ENCODE measurements around the gene RAB3D. TPM values are rescaled to one million over a fixed set of nuclear protein-coding genes. Genes with fewer than 3 reads are reported as not detected.
"Not testable (repeated sequence)": the region's sequence is repeated elsewhere in the genome, so short reads cannot be mapped to it uniquely, and the experiment has no call there.

The RAB3D gene
- total and polyA plus RNA-seq, 2 of the 4 experiments (the other 2 are of a cell fraction) = 4.8 to 5.5 TPM

- no peak within 1 kb of the TSS; the same call in 1 of the 2 replicates for H2BK120ac ChIP-seq (ENCODE audit: low read depth, low read length)
- peaks cover 16% of the 10 kb centered on the region for H4K20me1 ChIP-seq (ENCODE audit: insufficient read depth, low read length)
- TF ChIP-seq RCOR1 (IDR thresholded peaks at IDR 0.05; ENCODE audit: insufficient replicate concordance, low read length) (no peak), MAFK (IDR thresholded peaks at IDR 0.05; ENCODE audit: low read depth, low read length) (no peak), MAZ (IDR thresholded peaks at IDR 0.05; ENCODE audit: borderline replicate concordance, low read depth, low read length) (peak; percentile 51; the same call in 1 of the 2 replicates), BHLHE40 (IDR thresholded peaks at IDR 0.05; ENCODE audit: low read depth, low read length) (no peak), POLR2A (IDR thresholded peaks at IDR 0.05; ENCODE audit: low read depth, low read length) (peak; percentile 84)
- peaks cover 16% of the 10 kb centered on the region for H3K9me1 ChIP-seq (ENCODE audit: insufficient read depth, low read length)
- peaks cover 7% of the 10 kb centered on the region; the same call in 1 of the 2 replicates for H3K36me3 ChIP-seq (ENCODE audit: control insufficient read depth, insufficient read depth, low read length)
- H3K27ac ChIP-seq (ENCODE audit: insufficient read depth, low read length) = peak within 1 kb of the TSS; percentile 32
- H4K5ac ChIP-seq (ENCODE audit: low read depth, low read length) = peak within 1 kb of the TSS; percentile 11; the same call in 1 of the 2 replicates
- H3K56ac ChIP-seq (ENCODE audit: extremely low read depth, insufficient read depth, low read length) = peak within 1 kb of the TSS; percentile 43; the same call in 1 of the 2 replicates
- no peaks in the 10 kb centered on the region for H3K9me3 ChIP-seq (ENCODE audit: control insufficient read depth, insufficient read depth, low read length)
- H2BK20ac ChIP-seq (ENCODE audit: low read depth, low read length) = no peak within 1 kb of the TSS
- intact Hi-C loops (cut with micrococcal nuclease) = no loop called here
- in situ Hi-C loops (cut with MboI; ENCODE audit: low sequenced_read_pairs) = no loop called here
- peak within 1 kb of the TSS in 1 of 2 experiments; percentile 81; a peak in 2 of 4 replicates for H4K8ac ChIP-seq (ENCODE audit: low read depth in 2 of 2, low read length in 2 of 2)
- dilution Hi-C loops (cut with HindIII; ENCODE audit: low sequenced_read_pairs, unreplicated experiment) = no loop called here
- peak within 1 kb of the TSS; percentile 4; the same call in 1 of the 2 replicates for H4K91ac ChIP-seq (ENCODE audit: insufficient read depth, low read depth, low read length)
- peaks cover 13 to 23% of the 10 kb centered on the region in 2 experiments for H3K79me1 ChIP-seq (ENCODE audit: low read depth in 1 of 2, low read length in 2 of 2)
- H2AFZ ChIP-seq (replicated peaks; ENCODE audit: low read length, poor library complexity) = peak within 1 kb of the TSS; percentile 98
- H2AK9ac ChIP-seq (replicated peaks; ENCODE audit: low read depth, low read length, poor library complexity) = peak within 1 kb of the TSS; percentile 98
- peak within 1 kb of the TSS; percentile 85 for H3K4me3 ChIP-seq (ENCODE audit: insufficient read depth, low read depth, low read length)
- POLR2A ChIA-PET (ENCODE audit: unreplicated experiment) = interaction anchor here (0.6 to 0.7 kb wide), 2 partner anchors 22 to 91 kb away, joined by 3 to 4 read pairs; no protein-coding TSS in a partner anchor
- H3K4ac ChIP-seq (ENCODE audit: low read depth, low read length) = peak within 1 kb of the TSS; percentile 73
- peak within 1 kb of the TSS; percentile 21; the same call in 1 of the 2 replicates for H3K18ac ChIP-seq (ENCODE audit: low read depth, low read length)
- H2BK5ac ChIP-seq (ENCODE audit: low read depth, low read length, poor library complexity, severe bottlenecking) = peak within 1 kb of the TSS; percentile 47
- H3K4me2 ChIP-seq (ENCODE audit: low read depth, low read length) = peak within 1 kb of the TSS; percentile 95
- H3K9ac ChIP-seq (ENCODE audit: low read depth, low read length) = peak within 1 kb of the TSS; percentile 88
- no peaks in the 10 kb centered on the region for H3K27me3 ChIP-seq (ENCODE audit: control insufficient read depth, insufficient read depth, low read length)
- peaks cover 8% of the 10 kb centered on the region for H3K4me1 ChIP-seq (ENCODE audit: control insufficient read depth, insufficient read depth, low read length)
- H2BK15ac ChIP-seq (ENCODE audit: low read depth, low read length) = peak within 1 kb of the TSS; percentile 0; the same call in 1 of the 3 replicates
- peak within 1 kb of the TSS; percentile 67 for H3K23ac ChIP-seq (ENCODE audit: low read depth, low read length)
- H2AK5ac ChIP-seq (ENCODE audit: low read depth, low read length) = peak within 1 kb of the TSS; percentile 79
- WGBS, 2 experiments (ENCODE audit: extremely low coverage in 2 of 2, insufficient read length in 1 of 2) = 30% methylated on average over 6 of the region's 62 CpGs; no CpG with 5 or more reads in 1 of the 2 experiments
- DNase-seq (peak; percentile 81), ATAC-seq (ENCODE audit: low read depth) (peak; percentile 100)
- CTCF ChIA-PET = no interaction called here
- peak within 1 kb of the TSS; percentile 92 for H3K14ac ChIP-seq (replicated peaks; ENCODE audit: low read depth, low read length)
- BruUV-seq (replicated peaks) = no TSS peak
These were observed 16.0 kb upstream of the RAB3D start, which contains the start of gene PLPPR2 for GRCh38 chr19:11355160-11356073. Gene PLPPR2 (plus strand): TSS chr19:11355432. CDS start chr19:11357674, 2,242 bp downstream.

- H2AFZ ChIP-seq (replicated peaks; ENCODE audit: low read length, poor library complexity); POLR2A ChIA-PET (ENCODE audit: unreplicated experiment); ATAC-seq (ENCODE audit: low read depth): not testable (repeated sequence)
These were observed 14.6 kb upstream of the RAB3D start for GRCh38 chr19:11354102-11354501.

More at GRCh38 chr19:11354102-11354501, 14.6 kb upstream of the RAB3D start:
- WGBS, 2 experiments (ENCODE audit: extremely low coverage in 2 of 2, insufficient read length in 1 of 2) = 100% methylated on average over 2 of the region's 4 CpGs; no CpG with 5 or more reads in 1 of the 2 experiments
- H2BK15ac ChIP-seq (ENCODE audit: low read depth, low read length); H4K91ac ChIP-seq (ENCODE audit: insufficient read depth, low read depth, low read length); H3K9ac ChIP-seq (ENCODE audit: low read depth, low read length); in situ Hi-C loops (cut with MboI; ENCODE audit: low sequenced_read_pairs); H3K36me3 ChIP-seq (ENCODE audit: control insufficient read depth, insufficient read depth, low read length); H4K5ac ChIP-seq (ENCODE audit: low read depth, low read length); H3K56ac ChIP-seq (ENCODE audit: extremely low read depth, insufficient read depth, low read length); H3K27ac ChIP-seq (ENCODE audit: insufficient read depth, low read length); H3K4me2 ChIP-seq (ENCODE audit: low read depth, low read length); H3K14ac ChIP-seq (replicated peaks; ENCODE audit: low read depth, low read length); dilution Hi-C loops (cut with HindIII; ENCODE audit: low sequenced_read_pairs, unreplicated experiment); H3K4ac ChIP-seq (ENCODE audit: low read depth, low read length); H2BK5ac ChIP-seq (ENCODE audit: low read depth, low read length, poor library complexity, severe bottlenecking); H3K27me3 ChIP-seq (ENCODE audit: control insufficient read depth, insufficient read depth, low read length); H3K4me1 ChIP-seq (ENCODE audit: control insufficient read depth, insufficient read depth, low read length); H2BK20ac ChIP-seq (ENCODE audit: low read depth, low read length); H3K23ac ChIP-seq (ENCODE audit: low read depth, low read length); H2AK5ac ChIP-seq (ENCODE audit: low read depth, low read length); intact Hi-C loops (cut with micrococcal nuclease); H2AK9ac ChIP-seq (replicated peaks; ENCODE audit: low read depth, low read length, poor library complexity); H3K9me3 ChIP-seq (ENCODE audit: control insufficient read depth, insufficient read depth, low read length); H4K8ac ChIP-seq (ENCODE audit: low read depth in 2 of 2, low read length in 2 of 2); H3K4me3 ChIP-seq (ENCODE audit: insufficient read depth, low read depth, low read length); H2BK120ac ChIP-seq (ENCODE audit: low read depth, low read length); DNase-seq; BruUV-seq (replicated peaks); H3K18ac ChIP-seq (ENCODE audit: low read depth, low read length): not testable (repeated sequence)
- peaks cover 16% of the 10 kb centered on the region for H3K9me1 ChIP-seq (ENCODE audit: insufficient read depth, low read length)
- CTCF ChIA-PET = interaction anchor here (1.3 kb wide), 1 partner anchor 27 kb away, joined by 3 read pairs; no protein-coding TSS in a partner anchor
- peaks cover 16% of the 10 kb centered on the region for H4K20me1 ChIP-seq (ENCODE audit: insufficient read depth, low read length)
- peaks cover 13 to 23% of the 10 kb centered on the region in 2 experiments for H3K79me1 ChIP-seq (ENCODE audit: low read depth in 1 of 2, low read length in 2 of 2)
